ENCODE measurements around the gene COX8A. TPM values are rescaled to one million over a fixed set of nuclear protein-coding genes. Genes with fewer than 3 reads are reported as not detected.

Gene COX8A
- total RNA-seq, 6 experiments from 2014 or later: 144 to 385 (median 177) TPM

GRCh38 chr11:64008914-64009633 is 34.7 kb downstream of the COX8A start:
- Histone ChIP-seq H3K27me3 (no peaks in the 10 kb centered on the region), H3K4me3 (no peak overlapping the region), H3K36me3 (no peaks in the 10 kb centered on the region), H3K27ac (no peak overlapping the region), H3K9me3 (no peaks in the 10 kb centered on the region), H3K4me1 (peaks cover 0 to 10% (median 3%) of the 10 kb centered on the region in 4 donors)
- WGBS (ENCODE audit: insufficient coverage, low coverage, low lambda C conversion rate, missing lambda C conversion rate): 89% methylated on average over 13 of the region's 18 CpGs
- no peak for ATAC-seq
- intact Hi-C loops (cut with DNase I): no loop called here
- no peak for DNase-seq
- TF ChIP-seq CTCF (IDR thresholded peaks at IDR 0.05) (no peak), POLR2A (IDR thresholded peaks at IDR 0.05) (no peak)

- 100% methylated on average over 4 of the region's 8 CpGs for WGBS (ENCODE audit: insufficient coverage, low coverage, low lambda C conversion rate, missing lambda C conversion rate)
- DNase-seq (no peak), ATAC-seq (no peak)
- no peak overlapping the region for H3K4me3 ChIP-seq
- no peak overlapping the region for H3K27ac ChIP-seq
- TF ChIP-seq CTCF (IDR thresholded peaks at IDR 0.05): no peak
- TF ChIP-seq POLR2A (IDR thresholded peaks at IDR 0.05): no peak
- H3K36me3 ChIP-seq: no peaks in the 10 kb centered on the region
- H3K9me3 ChIP-seq: no peaks in the 10 kb centered on the region
- no peaks in the 10 kb centered on the region for H3K27me3 ChIP-seq
- intact Hi-C loops (cut with DNase I): no loop called here
- peaks cover 0 to 10% (median 3%) of the 10 kb centered on the region in 4 donors for H3K4me1 ChIP-seq
Observed at GRCh38 chr11:64009710-64010109, 35.3 kb downstream of the COX8A start.

- peaks cover 0 to 10% (median 3%) of the 10 kb centered on the region in 4 donors for H3K4me1 ChIP-seq
- TF ChIP-seq POLR2A (IDR thresholded peaks at IDR 0.05): no peak
- TF ChIP-seq CTCF (IDR thresholded peaks at IDR 0.05): no peak
- H3K36me3 ChIP-seq: no peaks in the 10 kb centered on the region
- no peak overlapping the region for H3K27ac ChIP-seq
- ATAC-seq (no peak), DNase-seq (no peak)
- H3K9me3 ChIP-seq: no peaks in the 10 kb centered on the region
- no peak overlapping the region for H3K4me3 ChIP-seq
- WGBS (ENCODE audit: insufficient coverage, low coverage, low lambda C conversion rate, missing lambda C conversion rate): 100% methylated on average over 1 of the region's 2 CpGs
- H3K27me3 ChIP-seq: no peaks in the 10 kb centered on the region
- intact Hi-C loops (cut with DNase I): no loop called here
Observed at GRCh38 chr11:64010783-64011182, 36.4 kb downstream of the COX8A start.

GRCh38 chr11:64011371-64011770 is 37.0 kb downstream of the COX8A start:
- Histone ChIP-seq H3K4me3 (no peak overlapping the region), H3K36me3 (no peaks in the 10 kb centered on the region), H3K27ac (no peak overlapping the region), H3K4me1 (peaks cover 0 to 10% (median 3%) of the 10 kb centered on the region in 4 donors), H3K9me3 (no peaks in the 10 kb centered on the region), H3K27me3 (no peaks in the 10 kb centered on the region)
- intact Hi-C loops (cut with DNase I): no loop called here
- DNase-seq (no peak), ATAC-seq (no peak)
- TF ChIP-seq POLR2A (IDR thresholded peaks at IDR 0.05) (no peak), CTCF (IDR thresholded peaks at IDR 0.05) (no peak)
- 100% methylated on average over 6 of the region's 8 CpGs for WGBS (ENCODE audit: insufficient coverage, low coverage, low lambda C conversion rate, missing lambda C conversion rate)
